HepG2 (cell line): ENCODE results near the gene E2F1. TPM values are rescaled to one million over a fixed set of nuclear protein-coding genes. Genes with fewer than 3 reads are reported as not detected.

Experiments
- CBFB ChIP-seq: sonication (generic); formaldehyde crosslinking; IDR thresholded peaks from 2 replicates; pipeline ENCODE4 v1.4.0; 2020; ENCODE audit warnings: missing genetic modification reagents
- DBP ChIP-seq: sonication (generic); formaldehyde crosslinking; IDR thresholded peaks from 2 replicates; pipeline ENCODE4 v1.4.0; 2020; ENCODE audit warnings: missing genetic modification reagents; ENCODE audit errors: not compliant biosample characterization
- EEA1 ChIP-seq: sonication (generic); formaldehyde crosslinking; IDR thresholded peaks from 2 replicates; pipeline ENCODE4 v1.5.1; 2020; ENCODE audit warnings: mild to moderate bottlenecking, missing genetic modification reagents, borderline replicate concordance
- GATAD1 ChIP-seq: IDR thresholded peaks from 2 replicates; pipeline ENCODE4 v1.6.1; 2016; ENCODE audit warnings: missing genetic modification reagents, missing compliant biosample characterization
- HNRNPK ChIP-seq: fragments of 200-400 bp; formaldehyde crosslinking; IDR thresholded peaks from 2 replicates; pipeline ENCODE4 v1.6.1; 2018; ENCODE audit warnings: low read length, low read depth, moderate library complexity, mild to moderate bottlenecking; ENCODE audit not compliant: poor library complexity, severe bottlenecking
- JDP2 ChIP-seq: sonication (generic); formaldehyde crosslinking; IDR thresholded peaks from 2 replicates; pipeline ENCODE4 v1.8.1; 2022; ENCODE audit warnings: missing genetic modification reagents, borderline replicate concordance
- KDM2A ChIP-seq: sonication (generic); formaldehyde crosslinking; IDR thresholded peaks from 2 replicates; pipeline ENCODE4 v1.4.0; 2020; ENCODE audit warnings: low read depth, missing genetic modification reagents, borderline replicate concordance
- MTA1 ChIP-seq: sonication (generic); formaldehyde crosslinking; IDR thresholded peaks from 2 replicates; pipeline ENCODE4 v1.4.0; 2020; ENCODE audit warnings: missing genetic modification reagents, mild to moderate bottlenecking, borderline replicate concordance
- POLR2A ChIP-seq, 2 experiments: IDR thresholded peaks; 2 replicates each; pipeline ENCODE4 v1.6.1; 2011; ENCODE audit warnings: low read depth in 2 of 2, low read length in 2 of 2, mild to moderate bottlenecking in 1 of 2, moderate library complexity in 1 of 2; ENCODE audit not compliant: insufficient read depth in 1 of 2
- RBM39 ChIP-seq: fragments of 200-400 bp; formaldehyde crosslinking; IDR thresholded peaks from one replicate; pipeline ENCODE4 v1.6.1; 2018; ENCODE audit warnings: antibody characterized with exemption, mild to moderate bottlenecking, low read depth, low read length; ENCODE audit not compliant: poor library complexity, severe bottlenecking
- SRSF1 ChIP-seq: fragments of 200-400 bp; formaldehyde crosslinking; optimal IDR thresholded peaks from 2 replicates; pipeline ENCODE3; 2017; ENCODE audit warnings: mild to moderate bottlenecking, low read depth, low read length, moderate library complexity
- SSRP1 ChIP-seq: IDR thresholded peaks from 2 replicates; pipeline ENCODE4 v1.6.1; 2016; ENCODE audit warnings: control low read depth
- SYNCRIP ChIP-seq: fragments of 200-400 bp; formaldehyde crosslinking; IDR thresholded peaks from 2 replicates; pipeline ENCODE4 v1.6.1; 2018; ENCODE audit warnings: mild to moderate bottlenecking, low read depth, low read length; ENCODE audit not compliant: insufficient read depth
- ZMYM4 ChIP-seq: sonication (generic); formaldehyde crosslinking; IDR thresholded peaks from 2 replicates; pipeline ENCODE4 v1.8.1; 2023; ENCODE audit warnings: mild to moderate bottlenecking, missing genetic modification reagents
- ZNF572 ChIP-seq: sonication (generic); formaldehyde crosslinking; IDR thresholded peaks from 2 replicates; pipeline ENCODE4 v1.5.1; 2020; ENCODE audit warnings: mild to moderate bottlenecking, missing genetic modification reagents
- ZNF720 ChIP-seq: sonication (generic); formaldehyde crosslinking; IDR thresholded peaks from 2 replicates; pipeline ENCODE4 v1.4.0; 2020; ENCODE audit warnings: missing genetic modification reagents
- ZNF788 ChIP-seq: sonication (generic); formaldehyde crosslinking; IDR thresholded peaks from 2 replicates; pipeline ENCODE4 v1.5.0; 2020; ENCODE audit warnings: mild to moderate bottlenecking, missing genetic modification reagents, borderline replicate concordance
- polyA plus RNA-seq, 8 experiments: library from polyadenylated mRNA; depleted of rRNA in 3 of 8; stranded (reverse) in 7 of 8; unstranded in 1 of 8; fragments of >200 nt; fragmentation: Illumina TruSeq in 4 of 8; extraction: Trizol in 4 of 8; gene quantifications; 2 replicates each; pipeline versions ENCODE4 v1.2.1 to v1.2.3, GENCODE V29; 2011 to 2016; ENCODE audit warnings: low read depth in 4 of 8, missing spikeins in 1 of 8, mixed read lengths in 1 of 8; ENCODE audit not compliant: insufficient read depth in 1 of 8
- total RNA-seq, 5 experiments: library from RNA; depleted of rRNA; stranded (reverse); fragments of >200 nt; fragmentation: Illumina TruSeq; extraction: Trizol; gene quantifications; 2 replicates each; pipeline ENCODE4 v1.2.3, GENCODE V29; 2016; ENCODE audit warnings: low read depth in 1 of 5
- TF ChIP-seq, protein P1 (sequence below), 2 experiments: fragments of 450-650 bp in 1 of 2; sonication (generic) in 1 of 2; formaldehyde crosslinking in 1 of 2; IDR thresholded peaks; 2 replicates each; pipeline versions ENCODE4 v1.6.1 to v1.8.0; 2016 to 2022; ENCODE audit warnings: antibody characterized with exemption in 1 of 2, mild to moderate bottlenecking in 1 of 2, missing genetic modification reagents in 1 of 2

E2F1 gene
- total and polyA plus RNA-seq, 2 of the 13 experiments (the other 11 are each of a cell fraction or from before 2014, with no cell fraction given): 25.5 to 39.4 TPM

GRCh38 chr20:33667676-33668465 lies 18.3 kb downstream of the E2F1 start (continued):
- no peak for TF ChIP-seq DBP
- peak; percentile 48; the same call in 1 of the 2 replicates for TF ChIP-seq ZNF788
- 0 out of 4 replicates have a peak, but pooled peaks of 1 of the 2 experiments have one; percentile 26 for TF ChIP-seq POLR2A (IDR thresholded peaks at IDR 0.05; ENCODE audit: insufficient read depth in 1 of 2, low read depth in 2 of 2, low read length in 2 of 2)
- no peak for TF ChIP-seq CBFB (CRISPR knock-in tag)
- no peak for TF ChIP-seq SRSF1
- no peak for TF ChIP-seq JDP2 (CRISPR knock-in tag)
- TF ChIP-seq, protein P1, sequence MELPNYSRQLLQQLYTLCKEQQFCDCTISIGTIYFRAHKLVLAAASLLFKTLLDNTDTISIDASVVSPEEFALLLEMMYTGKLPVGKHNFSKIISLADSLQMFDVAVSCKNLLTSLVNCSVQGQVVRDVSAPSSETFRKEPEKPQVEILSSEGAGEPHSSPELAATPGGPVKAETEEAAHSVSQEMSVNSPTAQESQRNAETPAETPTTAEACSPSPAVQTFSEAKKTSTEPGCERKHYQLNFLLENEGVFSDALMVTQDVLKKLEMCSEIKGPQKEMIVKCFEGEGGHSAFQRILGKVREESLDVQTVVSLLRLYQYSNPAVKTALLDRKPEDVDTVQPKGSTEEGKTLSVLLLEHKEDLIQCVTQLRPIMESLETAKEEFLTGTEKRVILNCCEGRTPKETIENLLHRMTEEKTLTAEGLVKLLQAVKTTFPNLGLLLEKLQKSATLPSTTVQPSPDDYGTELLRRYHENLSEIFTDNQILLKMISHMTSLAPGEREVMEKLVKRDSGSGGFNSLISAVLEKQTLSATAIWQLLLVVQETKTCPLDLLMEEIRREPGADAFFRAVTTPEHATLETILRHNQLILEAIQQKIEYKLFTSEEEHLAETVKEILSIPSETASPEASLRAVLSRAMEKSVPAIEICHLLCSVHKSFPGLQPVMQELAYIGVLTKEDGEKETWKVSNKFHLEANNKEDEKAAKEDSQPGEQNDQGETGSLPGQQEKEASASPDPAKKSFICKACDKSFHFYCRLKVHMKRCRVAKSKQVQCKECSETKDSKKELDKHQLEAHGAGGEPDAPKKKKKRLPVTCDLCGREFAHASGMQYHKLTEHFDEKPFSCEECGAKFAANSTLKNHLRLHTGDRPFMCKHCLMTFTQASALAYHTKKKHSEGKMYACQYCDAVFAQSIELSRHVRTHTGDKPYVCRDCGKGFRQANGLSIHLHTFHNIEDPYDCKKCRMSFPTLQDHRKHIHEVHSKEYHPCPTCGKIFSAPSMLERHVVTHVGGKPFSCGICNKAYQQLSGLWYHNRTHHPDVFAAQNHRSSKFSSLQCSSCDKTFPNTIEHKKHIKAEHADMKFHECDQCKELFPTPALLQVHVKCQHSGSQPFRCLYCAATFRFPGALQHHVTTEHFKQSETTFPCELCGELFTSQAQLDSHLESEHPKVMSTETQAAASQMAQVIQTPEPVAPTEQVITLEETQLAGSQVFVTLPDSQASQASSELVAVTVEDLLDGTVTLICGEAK (IDR thresholded peaks at IDR 0.05): no peak
- TF ChIP-seq, protein P1 (CRISPR knock-in tag; IDR thresholded peaks at IDR 0.05): peak; percentile 23; the same call in 1 of the 2 replicates
- peak; percentile 83 for TF ChIP-seq ZNF572 (CRISPR knock-in tag)
- TF ChIP-seq HNRNPK: peak; percentile 49
- peak; percentile 12; the same call in 1 of the 2 replicates for TF ChIP-seq EEA1 (CRISPR knock-in tag)
- peak; percentile 76 for TF ChIP-seq ZMYM4 (CRISPR knock-in tag)
- TF ChIP-seq ZNF720 (CRISPR knock-in tag): 0 out of 2 replicates have a peak, but pooled peaks have one; percentile 17
- TF ChIP-seq KDM2A (CRISPR knock-in tag): peak; percentile 51; the same call in 1 of the 2 replicates
- 0 out of 2 replicates have a peak, but pooled peaks have one; percentile 7 for TF ChIP-seq SSRP1 (CRISPR knock-in tag)
- 0 out of 2 replicates have a peak, but pooled peaks have one; percentile 14 for TF ChIP-seq GATAD1 (CRISPR knock-in tag)
- peak; percentile 56 for TF ChIP-seq RBM39
- no peak for TF ChIP-seq SYNCRIP
- peak; percentile 59; the same call in 1 of the 2 replicates for TF ChIP-seq MTA1 (CRISPR knock-in tag)
